Right atrium auricular region (tissue), 2 donors: ENCODE measurements around the gene ALDH1A3. TPM values are rescaled to one million over a fixed set of nuclear protein-coding genes. Genes with fewer than 3 reads are reported as not detected.

Source experiments
- DNase-seq: peaks from one replicate; pipeline ENCODE4 v3.0.0-alpha.2; 2019; ENCODE audit warnings: low spot score
- H3K27ac ChIP-seq, 2 donors: fragments of 200-600 bp; sonication (generic); 1 replicate in 1 of 2; 2 replicates in 1 of 2; pipeline ENCODE4 v1.5.1; 2016 to 2019
- H3K27me3 ChIP-seq, 2 donors: fragments of 200-600 bp; sonication (generic); one replicate each; pipeline versions ENCODE4 v1.5.1 to v1.6.0; 2017 to 2019
- H3K36me3 ChIP-seq: fragments of 200-600 bp; sonication (generic); one replicate; pipeline ENCODE4 v1.5.1; 2016
- H3K4me1 ChIP-seq, 2 donors: fragments of 200-600 bp; sonication (generic); one replicate each; pipeline versions ENCODE4 v1.5.1 to v1.6.0; 2017 to 2019
- H3K4me3 ChIP-seq, 2 donors: fragments of 200-600 bp; sonication (generic); 1 replicate in 1 of 2; 2 replicates in 1 of 2; pipeline ENCODE4 v1.5.1; 2017 to 2019; ENCODE audit warnings: mild to moderate bottlenecking in 1 of 2, moderate library complexity in 1 of 2
- H3K9me3 ChIP-seq, 2 donors: fragments of 200-600 bp; sonication (generic); one replicate each; pipeline ENCODE4 v1.5.1; 2019
- total RNA-seq, 2 donors: library from RNA; depleted of rRNA; stranded (reverse); fragments of >200 nt; gene quantifications; one replicate each; pipeline ENCODE4 v1.1.0, GENCODE V29; 2016
- TF ChIP-seq, protein P1 (sequence below), 2 donors: fragments of 200-600 bp; sonication (generic); IDR thresholded peaks; one replicate each; pipeline ENCODE4 v1.5.1; 2019; ENCODE audit warnings: antibody characterized with exemption in 2 of 2

Gene ALDH1A3
- total RNA-seq, 2 donors from 2014 or later, result 14.7 to 19.7 TPM

DNA sequence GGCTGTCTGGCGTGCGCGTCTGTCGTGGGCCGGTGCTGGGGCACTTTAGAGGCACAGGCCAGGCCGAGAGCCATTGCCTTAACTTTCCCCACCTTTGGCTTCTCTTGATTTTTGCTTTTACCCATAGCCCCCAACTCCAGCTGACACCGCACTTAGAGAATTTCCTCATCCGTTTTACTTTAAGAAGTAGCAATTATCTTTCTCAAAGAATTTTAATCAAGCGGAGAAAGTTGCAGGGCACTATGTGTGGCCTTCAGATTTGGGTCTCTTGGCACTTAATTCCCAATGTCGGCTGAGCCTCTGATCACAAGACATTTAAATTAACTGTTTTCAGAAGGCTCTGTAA lies 1.2 kb downstream of the ALDH1A3 start:
- H3K27me3 ChIP-seq, result peaks cover 0 to 7% of the 10 kb centered on the region in 2 donors
- no peaks in the 10 kb centered on the region for H3K36me3 ChIP-seq
- H3K27ac ChIP-seq, result no peak overlapping the region
- TF ChIP-seq, protein P1, sequence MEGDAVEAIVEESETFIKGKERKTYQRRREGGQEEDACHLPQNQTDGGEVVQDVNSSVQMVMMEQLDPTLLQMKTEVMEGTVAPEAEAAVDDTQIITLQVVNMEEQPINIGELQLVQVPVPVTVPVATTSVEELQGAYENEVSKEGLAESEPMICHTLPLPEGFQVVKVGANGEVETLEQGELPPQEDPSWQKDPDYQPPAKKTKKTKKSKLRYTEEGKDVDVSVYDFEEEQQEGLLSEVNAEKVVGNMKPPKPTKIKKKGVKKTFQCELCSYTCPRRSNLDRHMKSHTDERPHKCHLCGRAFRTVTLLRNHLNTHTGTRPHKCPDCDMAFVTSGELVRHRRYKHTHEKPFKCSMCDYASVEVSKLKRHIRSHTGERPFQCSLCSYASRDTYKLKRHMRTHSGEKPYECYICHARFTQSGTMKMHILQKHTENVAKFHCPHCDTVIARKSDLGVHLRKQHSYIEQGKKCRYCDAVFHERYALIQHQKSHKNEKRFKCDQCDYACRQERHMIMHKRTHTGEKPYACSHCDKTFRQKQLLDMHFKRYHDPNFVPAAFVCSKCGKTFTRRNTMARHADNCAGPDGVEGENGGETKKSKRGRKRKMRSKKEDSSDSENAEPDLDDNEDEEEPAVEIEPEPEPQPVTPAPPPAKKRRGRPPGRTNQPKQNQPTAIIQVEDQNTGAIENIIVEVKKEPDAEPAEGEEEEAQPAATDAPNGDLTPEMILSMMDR (IDR thresholded peaks at IDR 0.05), result no peak
- peaks cover 0 to 10% of the 10 kb centered on the region in 2 donors for H3K4me1 ChIP-seq
- H3K4me3 ChIP-seq, result peak overlapping the region in 1 of 2 donors; percentile 56
- H3K9me3 ChIP-seq, result no peaks in the 10 kb centered on the region
- DNase-seq, result no peak

DNA sequence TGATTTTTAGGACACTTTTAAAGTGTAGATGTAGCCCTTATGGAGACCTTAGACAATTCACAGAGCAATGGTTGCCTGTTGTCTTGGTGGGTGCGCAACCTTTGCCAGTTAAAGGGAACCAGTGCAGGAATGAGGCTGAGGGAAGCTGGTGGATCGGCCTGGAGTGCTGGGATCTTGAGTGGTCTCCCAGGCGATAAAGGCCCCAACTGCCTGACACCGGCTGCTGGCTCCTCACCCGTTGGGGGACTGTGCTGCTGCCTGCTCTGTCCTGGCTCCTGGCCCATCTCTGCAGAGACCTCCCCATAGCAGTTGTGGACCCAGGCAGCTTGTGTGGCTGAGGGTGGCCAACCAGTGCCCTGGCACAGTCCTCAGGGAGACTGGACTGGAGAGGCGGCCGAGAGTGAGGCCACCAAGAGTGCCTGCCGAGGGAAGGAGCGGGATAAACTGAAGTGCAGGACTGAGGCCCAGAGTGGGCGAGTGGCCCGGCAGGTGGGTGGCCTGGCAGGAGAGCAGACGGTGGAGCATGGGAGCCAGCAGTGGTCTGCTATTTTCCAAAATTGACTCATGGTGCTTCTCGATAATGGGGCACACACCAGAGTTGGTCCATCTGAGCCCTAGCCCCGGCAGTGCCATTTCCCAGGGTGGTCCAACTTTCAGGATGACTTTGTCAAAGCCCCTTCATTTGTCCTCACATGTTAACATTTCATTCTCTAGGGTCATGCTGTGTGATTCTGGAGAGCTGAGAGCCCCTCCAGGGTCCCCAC lies 2.1 kb downstream of the ALDH1A3 start:
- H3K27ac ChIP-seq, result no peak overlapping the region
- H3K27me3 ChIP-seq, result peaks cover 0 to 7% of the 10 kb centered on the region in 2 donors
- peaks cover 0 to 10% of the 10 kb centered on the region in 2 donors for H3K4me1 ChIP-seq
- no peaks in the 10 kb centered on the region for H3K36me3 ChIP-seq
- TF ChIP-seq, protein P1 (IDR thresholded peaks at IDR 0.05), result no peak
- no peaks in the 10 kb centered on the region for H3K9me3 ChIP-seq
- H3K4me3 ChIP-seq, result no peak overlapping the region
- DNase-seq, result no peak

DNA sequence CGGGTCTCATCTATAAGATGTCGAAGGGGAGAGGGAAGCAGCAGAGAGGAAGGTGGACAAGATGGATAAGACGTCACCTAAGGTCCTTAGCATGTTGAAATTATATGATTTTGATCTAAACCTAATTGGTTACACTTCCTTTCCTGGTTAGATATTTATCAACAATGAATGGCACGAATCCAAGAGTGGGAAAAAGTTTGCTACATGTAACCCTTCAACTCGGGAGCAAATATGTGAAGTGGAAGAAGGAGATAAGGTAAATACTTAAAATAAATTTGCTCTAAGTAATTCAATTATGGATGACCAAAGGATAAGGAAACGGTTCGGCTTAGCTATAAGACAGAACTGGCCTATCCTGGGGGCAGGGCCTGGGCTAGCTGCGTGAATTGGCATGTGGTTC lies 5.5 kb downstream of the ALDH1A3 start:
- Histone ChIP-seq H3K4me1 (peaks cover 0 to 17% of the 10 kb centered on the region in 2 donors), H3K36me3 (no peaks in the 10 kb centered on the region), H3K4me3 (no peak overlapping the region), H3K27me3 (peaks cover 0 to 2% of the 10 kb centered on the region in 2 donors), H3K27ac (no peak overlapping the region), H3K9me3 (no peaks in the 10 kb centered on the region)
- TF ChIP-seq, protein P1 (IDR thresholded peaks at IDR 0.05), result no peak
- no peak for DNase-seq

DNA sequence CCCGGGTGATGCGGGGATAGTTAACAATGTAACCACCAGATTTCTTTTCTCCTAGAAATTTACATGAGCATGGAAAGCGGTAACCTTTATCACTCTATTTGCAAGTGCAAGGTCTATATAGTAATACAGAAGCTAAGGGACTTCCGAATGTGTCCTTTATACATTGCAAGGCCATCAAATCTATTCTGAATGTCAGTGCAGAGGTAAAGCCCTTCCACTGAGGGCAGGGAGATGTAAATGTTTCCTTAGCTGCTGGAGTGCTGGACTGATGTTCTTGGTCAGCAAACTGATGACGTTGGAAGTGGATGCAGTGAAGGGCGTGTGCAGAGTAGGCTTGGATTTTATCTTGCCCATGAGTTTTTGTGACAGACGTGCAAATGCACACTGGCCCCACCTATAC lies 6.2 kb downstream of the ALDH1A3 start:
- no peak overlapping the region for H3K27ac ChIP-seq
- H3K27me3 ChIP-seq, result no peaks in the 10 kb centered on the region
- H3K36me3 ChIP-seq, result no peaks in the 10 kb centered on the region
- TF ChIP-seq, protein P1 (IDR thresholded peaks at IDR 0.05), result no peak
- DNase-seq, result no peak
- H3K4me3 ChIP-seq, result no peak overlapping the region
- H3K9me3 ChIP-seq, result no peaks in the 10 kb centered on the region
- peaks cover 0 to 12% of the 10 kb centered on the region in 2 donors for H3K4me1 ChIP-seq

DNA sequence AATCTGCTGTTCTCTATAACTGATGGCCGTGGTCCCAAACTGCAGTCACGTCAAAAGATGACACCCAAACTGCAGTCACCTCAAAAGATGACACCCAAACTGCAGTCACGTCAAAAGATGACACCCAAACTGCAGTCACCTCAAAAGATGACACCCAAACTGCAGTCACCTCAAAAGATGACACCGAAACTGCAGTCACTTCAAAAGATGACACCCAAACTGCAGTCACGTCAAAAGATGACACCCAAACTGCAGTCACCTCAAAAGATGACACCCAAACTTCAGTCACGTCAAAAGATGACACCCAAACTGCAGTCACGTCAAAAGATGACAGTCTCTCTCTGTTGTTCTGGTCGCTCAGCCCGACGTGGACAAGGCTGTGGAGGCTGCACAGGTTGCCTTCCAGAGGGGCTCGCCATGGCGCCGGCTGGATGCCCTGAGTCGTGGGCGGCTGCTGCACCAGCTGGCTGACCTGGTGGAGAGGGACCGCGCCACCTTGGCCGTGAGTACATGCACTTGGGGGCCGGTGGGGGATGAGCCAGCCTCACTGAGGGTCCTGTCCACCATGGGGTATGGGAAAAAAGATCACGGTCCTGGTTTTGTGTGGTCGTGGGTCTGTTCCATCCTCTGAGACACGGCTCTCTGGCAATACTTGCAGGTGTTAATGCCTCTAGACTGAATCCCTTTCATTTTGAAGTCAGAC lies 7.7 kb downstream of the ALDH1A3 start:
- DNase-seq, result no peak
- H3K9me3 ChIP-seq, result no peaks in the 10 kb centered on the region
- H3K4me3 ChIP-seq, result no peak overlapping the region
- TF ChIP-seq, protein P1 (IDR thresholded peaks at IDR 0.05), result no peak
- no peaks in the 10 kb centered on the region for H3K27me3 ChIP-seq
- peaks cover 0 to 22% of the 10 kb centered on the region in 2 donors for H3K4me1 ChIP-seq
- H3K36me3 ChIP-seq, result no peaks in the 10 kb centered on the region
- no peak overlapping the region for H3K27ac ChIP-seq
